K562 (cell line): Measurements from ENCODE around the gene TBCC. TPM values are rescaled to one million over a fixed set of nuclear protein-coding genes. Genes with fewer than 3 reads are reported as not detected.

Source experiments
- CCNT2 ChIP-seq: IDR thresholded peaks from 2 replicates; pipeline ENCODE4 v1.6.1; 2011; ENCODE audit warnings: borderline replicate concordance, low read depth, mild to moderate bottlenecking, moderate library complexity, mixed read lengths, low read length; ENCODE audit not compliant: insufficient read length; ENCODE audit errors: extremely low read depth
- EP400 ChIP-seq: fragments of 450-650 bp; IDR thresholded peaks from 2 replicates; pipeline ENCODE4 v1.6.1; 2017; ENCODE audit warnings: antibody characterized with exemption, mild to moderate bottlenecking, moderate library complexity
- GABPB2 ChIP-seq: fragments of 250-450 bp; sonication (Bioruptor Pico); conservative IDR thresholded peaks from 2 replicates; pipeline ENCODE4 v1.5.1; 2021; ENCODE audit warnings: mild to moderate bottlenecking
- ILK ChIP-seq: fragments of 450-650 bp; IDR thresholded peaks from 2 replicates; pipeline ENCODE4 v1.6.1; 2016; ENCODE audit warnings: missing genetic modification characterization, low read depth, mild to moderate bottlenecking, missing compliant biosample characterization, moderate library complexity, borderline replicate concordance
- KDM5B ChIP-seq: fragments of 200-600 bp; sonication (generic); IDR thresholded peaks from 2 replicates; pipeline ENCODE4 v1.6.1; 2012; ENCODE audit warnings: low read depth, mild to moderate bottlenecking, moderate library complexity, low read length, control low read depth, inconsistent platforms; ENCODE audit not compliant: insufficient replicate concordance
- MEF2A ChIP-seq: IDR thresholded peaks from 2 replicates; pipeline ENCODE4 v1.6.1; 2011; ENCODE audit warnings: low read depth, mild to moderate bottlenecking, low read length, moderate library complexity; ENCODE audit not compliant: control insufficient read depth
- MTA3 ChIP-seq: fragments of 450-650 bp; formaldehyde crosslinking; IDR thresholded peaks from 2 replicates; pipeline ENCODE4 v1.6.1; 2017; ENCODE audit warnings: mild to moderate bottlenecking, borderline replicate concordance
- NR1H2 ChIP-seq: sonication (generic); formaldehyde crosslinking; IDR thresholded peaks from 2 replicates; pipeline ENCODE4 v1.4.0; 2020; ENCODE audit warnings: mild to moderate bottlenecking, missing genetic modification reagents
- POLR2AphosphoS2 ChIP-seq: IDR thresholded peaks from 2 replicates; pipeline ENCODE4 v1.6.1; 2012; ENCODE audit warnings: low read length, improper control_type of control experiment
- PRMT5 ChIP-seq: sonication (generic); formaldehyde crosslinking; IDR thresholded peaks from 2 replicates; pipeline ENCODE4 v1.5.0; 2020; ENCODE audit warnings: missing genetic modification reagents
- RFX7 ChIP-seq: fragments of 250-450 bp; sonication (Bioruptor Pico); IDR thresholded peaks from 2 replicates; pipeline ENCODE4 v1.5.1; 2021; ENCODE audit warnings: mild to moderate bottlenecking
- SAFB ChIP-seq: fragments of 200-400 bp; formaldehyde crosslinking; IDR thresholded peaks from 2 replicates; pipeline ENCODE4 v1.6.1; 2017; ENCODE audit warnings: low read depth, low read length, borderline replicate concordance
- SIN3B ChIP-seq: fragments of 450-650 bp; IDR thresholded peaks from 2 replicates; pipeline ENCODE4 v1.6.1; 2017; ENCODE audit warnings: low read depth, mild to moderate bottlenecking, moderate library complexity
- SREBF2 ChIP-seq: sonication (generic); formaldehyde crosslinking; IDR thresholded peaks from 2 replicates; pipeline ENCODE4 v1.4.0; 2020; ENCODE audit warnings: mild to moderate bottlenecking, missing genetic modification reagents
- SRSF7 ChIP-seq: fragments of 200-400 bp; formaldehyde crosslinking; optimal IDR thresholded peaks from 2 replicates; pipeline ENCODE3; 2017; ENCODE audit warnings: mild to moderate bottlenecking, low read depth, low read length
- THRB ChIP-seq: fragments of 450-650 bp; formaldehyde crosslinking; conservative IDR thresholded peaks from 2 replicates; pipeline ENCODE4 v1.4.0; 2022; ENCODE audit warnings: mild to moderate bottlenecking, missing genetic modification characterization
- ZNF146 ChIP-seq: IDR thresholded peaks from one replicate; pipeline ENCODE4 v1.6.1; 2018; ENCODE audit warnings: missing compliant biosample characterization; ENCODE audit not compliant: unreplicated experiment
- ZNF24 ChIP-seq: fragments of 450-650 bp; IDR thresholded peaks from 2 replicates; pipeline ENCODE4 v1.6.1; 2016
- ZSCAN32 ChIP-seq: fragments of 450-650 bp; formaldehyde crosslinking; IDR thresholded peaks from 2 replicates; pipeline ENCODE4 v1.4.0; 2020; ENCODE audit warnings: mild to moderate bottlenecking, moderate library complexity
- polyA plus RNA-seq, 8 experiments: library from polyadenylated mRNA; depleted of rRNA in 4 of 8; stranded (reverse) in 5 of 8; unstranded in 3 of 8; fragments of >200 nt; fragmentation: Nextera tagmentation in 2 of 8; fragmentation: Illumina TruSeq in 1 of 8; extraction: Ambion mirVana in 2 of 8; extraction: Trizol in 1 of 8; gene quantifications; 2 replicates each; pipeline versions ENCODE4 v1.2.1 to v1.2.3, GENCODE V29; 2011 to 2014; ENCODE audit warnings: inconsistent platforms in 1 of 8, missing spikeins in 1 of 8
- total RNA-seq, 7 experiments: library from RNA; depleted of rRNA in 6 of 7; stranded (reverse); fragments of >200 nt in 6 of 7; fragmentation: Illumina TruSeq in 2 of 7; extraction: Trizol in 2 of 7; gene quantifications; 2 replicates each; pipeline versions ENCODE4 v1.2.1 to v1.2.3, GENCODE V29; 2011 to 2021; ENCODE audit warnings: low replicate concordance in 1 of 7
- TF ChIP-seq, protein P1 (sequence below), 2 experiments: IDR thresholded peaks; 2 replicates each; pipeline ENCODE4 v1.6.1; 2012; ENCODE audit warnings: improper control_type of control experiment in 2 of 2, low read depth in 2 of 2, low read length in 2 of 2, borderline replicate concordance in 1 of 2
- TF ChIP-seq, protein P2 (sequence below): fragments of 450-650 bp; IDR thresholded peaks from 2 replicates; pipeline ENCODE4 v1.6.1; 2017; ENCODE audit warnings: mild to moderate bottlenecking, moderate library complexity
- TF ChIP-seq, protein P3 (sequence below): fragments of 450-650 bp; formaldehyde crosslinking; IDR thresholded peaks from 2 replicates; pipeline ENCODE4 v1.4.0; 2022; ENCODE audit warnings: mild to moderate bottlenecking, moderate library complexity

Gene TBCC
- total and polyA plus RNA-seq, 9 of the 15 experiments (the other 6 are each of a cell fraction or from before 2014, with no cell fraction given) = 2.8 to 34.1 (median 23.3) TPM

GRCh38 chr6:42783177-42783875 lies 37.4 kb upstream of the TBCC start (continued):
- TF ChIP-seq SAFB (0 out of 2 replicates have a peak, but pooled peaks have one; percentile 25), CCNT2 (peak; percentile 79), RFX7 (CRISPR knock-in tag) (no peak), THRB (CRISPR knock-in tag) (peak; percentile 80; the same call in 1 of the 2 replicates), EP400 (peak; percentile 99), SRSF7 (peak; percentile 20), ZNF24 (0 out of 2 replicates have a peak, but pooled peaks have one; percentile 28), NR1H2 (0 out of 2 replicates have a peak, but pooled peaks have one; percentile 62), KDM5B (peak; percentile 86), MEF2A (no peak), SREBF2 (CRISPR knock-in tag) (0 out of 2 replicates have a peak, but pooled peaks have one; percentile 93), ILK (tag) (no peak), GABPB2 (no peak), ZNF146 (CRISPR knock-in tag) (no peak), ZSCAN32 (CRISPR knock-in tag) (peak; percentile 2; the same call in 1 of the 2 replicates), POLR2AphosphoS2 (peak; percentile 63; the same call in 1 of the 2 replicates), PRMT5 (peak; percentile 84), MTA3 (peak; percentile 78; the same call in 1 of the 2 replicates), SIN3B (peak; percentile 65)
- TF ChIP-seq, protein P1, sequence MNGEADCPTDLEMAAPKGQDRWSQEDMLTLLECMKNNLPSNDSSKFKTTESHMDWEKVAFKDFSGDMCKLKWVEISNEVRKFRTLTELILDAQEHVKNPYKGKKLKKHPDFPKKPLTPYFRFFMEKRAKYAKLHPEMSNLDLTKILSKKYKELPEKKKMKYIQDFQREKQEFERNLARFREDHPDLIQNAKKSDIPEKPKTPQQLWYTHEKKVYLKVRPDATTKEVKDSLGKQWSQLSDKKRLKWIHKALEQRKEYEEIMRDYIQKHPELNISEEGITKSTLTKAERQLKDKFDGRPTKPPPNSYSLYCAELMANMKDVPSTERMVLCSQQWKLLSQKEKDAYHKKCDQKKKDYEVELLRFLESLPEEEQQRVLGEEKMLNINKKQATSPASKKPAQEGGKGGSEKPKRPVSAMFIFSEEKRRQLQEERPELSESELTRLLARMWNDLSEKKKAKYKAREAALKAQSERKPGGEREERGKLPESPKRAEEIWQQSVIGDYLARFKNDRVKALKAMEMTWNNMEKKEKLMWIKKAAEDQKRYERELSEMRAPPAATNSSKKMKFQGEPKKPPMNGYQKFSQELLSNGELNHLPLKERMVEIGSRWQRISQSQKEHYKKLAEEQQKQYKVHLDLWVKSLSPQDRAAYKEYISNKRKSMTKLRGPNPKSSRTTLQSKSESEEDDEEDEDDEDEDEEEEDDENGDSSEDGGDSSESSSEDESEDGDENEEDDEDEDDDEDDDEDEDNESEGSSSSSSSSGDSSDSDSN (IDR thresholded peaks at IDR 0.05; ENCODE audit: borderline replicate concordance in 1 of 2, low read depth in 2 of 2, low read length in 2 of 2) = peak in 1 of 2 experiments; percentile 92
- TF ChIP-seq, protein P2, sequence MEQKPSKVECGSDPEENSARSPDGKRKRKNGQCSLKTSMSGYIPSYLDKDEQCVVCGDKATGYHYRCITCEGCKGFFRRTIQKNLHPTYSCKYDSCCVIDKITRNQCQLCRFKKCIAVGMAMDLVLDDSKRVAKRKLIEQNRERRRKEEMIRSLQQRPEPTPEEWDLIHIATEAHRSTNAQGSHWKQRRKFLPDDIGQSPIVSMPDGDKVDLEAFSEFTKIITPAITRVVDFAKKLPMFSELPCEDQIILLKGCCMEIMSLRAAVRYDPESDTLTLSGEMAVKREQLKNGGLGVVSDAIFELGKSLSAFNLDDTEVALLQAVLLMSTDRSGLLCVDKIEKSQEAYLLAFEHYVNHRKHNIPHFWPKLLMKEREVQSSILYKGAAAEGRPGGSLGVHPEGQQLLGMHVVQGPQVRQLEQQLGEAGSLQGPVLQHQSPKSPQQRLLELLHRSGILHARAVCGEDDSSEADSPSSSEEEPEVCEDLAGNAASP = no peak
- TF ChIP-seq, protein P3, sequence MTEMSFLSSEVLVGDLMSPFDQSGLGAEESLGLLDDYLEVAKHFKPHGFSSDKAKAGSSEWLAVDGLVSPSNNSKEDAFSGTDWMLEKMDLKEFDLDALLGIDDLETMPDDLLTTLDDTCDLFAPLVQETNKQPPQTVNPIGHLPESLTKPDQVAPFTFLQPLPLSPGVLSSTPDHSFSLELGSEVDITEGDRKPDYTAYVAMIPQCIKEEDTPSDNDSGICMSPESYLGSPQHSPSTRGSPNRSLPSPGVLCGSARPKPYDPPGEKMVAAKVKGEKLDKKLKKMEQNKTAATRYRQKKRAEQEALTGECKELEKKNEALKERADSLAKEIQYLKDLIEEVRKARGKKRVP = no peak
